Occipital lobe (tissue), 2 donors: ENCODE results near the gene RPS6KA4. TPM values are rescaled to one million over a fixed set of nuclear protein-coding genes. Genes with fewer than 3 reads are reported as not detected.
"Not testable (repeated sequence)": the region's sequence is repeated elsewhere in the genome, so short reads cannot be mapped to it uniquely, and the experiment has no call there.

Source experiments
- DNase-seq: peaks from one replicate; lab custom pipeline; 2025; lab: John Stamatoyannopoulos, UW
- total RNA-seq: library from RNA; depleted of rRNA; stranded (reverse); fragments of >200 nt; gene quantifications from one replicate; pipeline ENCODE4 v1.2.3, GENCODE V29; 2014

The RPS6KA4 gene
- total RNA-seq: 10.0 TPM

DNA sequence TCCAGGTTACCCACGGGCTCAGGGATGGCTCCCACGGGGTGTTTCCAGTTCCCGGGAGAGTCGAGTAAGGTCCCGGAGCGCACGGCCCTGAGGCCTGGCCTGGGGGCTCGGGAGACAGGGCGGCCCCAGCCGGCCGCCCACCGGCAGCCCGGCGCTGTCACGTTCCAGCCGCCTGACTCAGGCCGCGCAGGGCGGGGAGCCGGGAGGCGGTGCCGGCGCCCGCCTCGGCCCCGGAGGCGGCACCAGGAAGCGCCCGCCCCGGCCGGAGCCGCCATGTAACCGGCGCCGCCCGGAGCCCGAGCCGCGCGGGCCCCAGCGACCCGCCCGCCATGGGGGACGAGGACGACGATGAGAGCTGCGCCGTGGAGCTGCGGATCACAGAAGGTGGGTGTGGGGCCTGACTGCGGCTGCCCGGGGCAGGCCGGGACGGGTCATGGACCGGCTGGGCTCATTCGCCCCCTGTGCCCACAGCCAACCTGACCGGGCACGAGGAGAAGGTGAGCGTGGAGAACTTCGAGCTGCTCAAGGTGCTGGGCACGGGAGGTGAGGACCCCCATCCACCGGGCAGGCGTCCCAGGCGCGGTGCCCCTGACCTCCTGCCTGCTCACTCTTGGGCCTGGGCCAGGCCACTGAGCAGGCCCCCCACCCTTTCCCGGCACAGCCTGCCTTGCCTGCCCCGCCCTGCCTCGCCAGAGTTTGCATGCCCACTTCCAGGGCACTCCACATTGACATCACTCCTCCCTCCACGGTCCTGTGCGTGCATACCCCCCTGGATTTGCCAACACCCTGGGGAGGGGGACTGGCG lies at the start of gene RPS6KA4:
Gene RPS6KA4, plus strand, starts transcription at position 256 of the 805 bp plus-strand sequence. Its CDS starts 74 bp downstream, at position 330.
- peak; percentile 23 for DNase-seq

DNA sequence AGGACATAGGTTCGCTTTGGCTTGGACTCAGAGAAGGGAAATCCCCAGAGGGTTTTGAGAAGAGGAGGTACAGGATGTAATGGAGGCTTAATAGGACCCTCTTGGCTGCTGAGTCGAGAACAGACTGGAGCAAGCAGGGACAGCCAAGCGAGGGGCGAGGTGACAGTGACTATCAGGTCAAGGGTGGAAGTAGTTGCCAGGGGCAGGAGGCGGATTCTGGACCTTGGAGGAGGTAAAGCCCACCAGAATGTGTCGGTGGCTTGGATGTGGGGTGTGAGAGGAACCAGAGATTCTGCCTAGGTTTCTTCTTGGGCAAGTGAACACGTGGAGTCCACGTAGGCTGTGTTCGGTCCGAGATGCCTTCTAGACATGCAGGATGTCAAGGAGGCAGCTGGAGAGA lies 46.0 kb upstream of the RPS6KA4 start:
- no peak for DNase-seq

DNA sequence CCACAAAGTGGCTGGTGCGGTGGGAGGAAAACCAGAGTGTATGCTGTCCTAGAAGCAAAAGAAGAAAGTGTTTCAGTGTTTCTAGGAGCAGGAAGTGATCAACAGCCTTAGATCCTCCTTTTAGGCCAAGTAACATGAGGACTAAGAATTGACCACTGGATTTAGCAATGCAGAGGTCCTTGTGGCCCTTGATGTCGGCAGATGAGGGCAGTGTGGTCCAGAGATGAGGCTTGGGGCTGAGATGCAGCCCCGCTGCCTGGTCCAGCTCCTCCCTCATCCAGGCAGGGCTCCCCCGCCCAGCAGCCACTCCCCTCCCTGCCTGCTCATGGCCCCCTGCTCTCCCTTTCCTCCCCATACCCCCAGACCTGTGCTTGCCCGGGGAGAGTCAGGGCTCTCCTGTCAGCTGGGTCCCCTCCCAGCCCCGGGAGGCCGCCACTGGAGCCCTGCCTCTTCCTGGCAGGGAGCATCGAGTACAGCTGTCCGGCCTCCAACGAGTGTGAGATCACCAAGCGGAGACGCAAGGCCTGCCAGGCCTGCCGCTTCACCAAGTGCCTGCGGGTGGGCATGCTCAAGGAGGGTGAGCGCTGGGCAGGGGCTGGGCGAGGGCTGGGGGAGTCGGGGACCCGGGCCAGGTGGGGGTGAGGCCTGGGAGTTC lies 45.3 kb upstream of the RPS6KA4 start:
- no peak for DNase-seq

DNA sequence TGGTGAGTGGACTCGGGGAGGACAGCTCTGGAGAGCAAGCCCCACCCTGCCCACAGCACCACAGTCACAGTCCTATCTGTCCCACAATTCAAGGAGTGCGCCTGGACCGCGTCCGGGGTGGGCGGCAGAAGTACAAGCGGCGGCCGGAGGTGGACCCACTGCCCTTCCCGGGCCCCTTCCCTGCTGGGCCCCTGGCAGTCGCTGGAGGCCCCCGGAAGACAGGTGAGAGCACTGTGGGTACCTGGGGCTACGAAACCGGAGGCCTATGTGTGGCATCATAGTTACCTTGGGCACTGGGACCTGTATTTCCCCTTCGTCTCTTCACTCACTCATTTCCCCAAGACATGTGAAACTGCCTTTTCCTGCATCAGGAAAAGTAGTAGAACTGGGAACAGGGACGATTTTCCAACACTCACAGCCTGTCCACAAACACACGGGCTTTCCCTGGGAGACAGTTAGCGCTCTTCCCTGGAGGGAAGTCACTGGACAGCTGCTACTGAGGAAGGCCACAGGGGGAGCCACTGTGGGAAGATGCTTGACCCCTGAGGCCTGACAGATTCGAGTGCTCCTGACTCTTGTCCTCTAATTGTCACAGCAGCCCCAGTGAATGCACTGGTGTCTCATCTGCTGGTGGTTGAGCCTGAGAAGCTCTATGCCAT lies 44.7 kb upstream of the RPS6KA4 start:
- no peak for DNase-seq

DNA sequence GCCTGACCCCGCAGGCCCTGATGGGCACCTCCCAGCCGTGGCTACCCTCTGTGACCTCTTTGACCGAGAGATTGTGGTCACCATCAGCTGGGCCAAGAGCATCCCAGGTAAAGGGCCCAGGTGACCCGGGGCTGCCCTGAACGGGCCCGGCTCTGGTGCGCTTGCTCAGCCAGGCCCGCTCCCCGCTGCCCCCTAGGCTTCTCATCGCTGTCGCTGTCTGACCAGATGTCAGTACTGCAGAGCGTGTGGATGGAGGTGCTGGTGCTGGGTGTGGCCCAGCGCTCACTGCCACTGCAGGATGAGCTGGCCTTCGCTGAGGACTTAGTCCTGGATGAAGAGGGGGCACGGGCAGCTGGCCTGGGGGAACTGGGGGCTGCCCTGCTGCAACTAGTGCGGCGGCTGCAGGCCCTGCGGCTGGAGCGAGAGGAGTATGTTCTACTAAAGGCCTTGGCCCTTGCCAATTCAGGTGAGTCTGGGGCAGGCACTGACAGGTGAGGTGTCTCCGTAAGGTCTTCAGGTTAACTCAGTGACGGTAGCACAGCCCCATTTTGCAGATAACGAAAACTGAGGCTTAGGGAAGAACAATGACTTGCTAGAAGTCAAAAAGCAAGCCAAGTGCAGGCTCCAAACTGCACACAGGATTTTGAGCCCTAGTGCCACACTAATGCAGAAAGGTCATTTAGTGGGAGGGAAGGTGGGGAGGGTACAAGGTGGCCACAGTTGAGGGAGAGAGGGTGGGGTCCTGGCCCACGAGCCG lies 44.0 kb upstream of the RPS6KA4 start:
- no peak for DNase-seq

DNA sequence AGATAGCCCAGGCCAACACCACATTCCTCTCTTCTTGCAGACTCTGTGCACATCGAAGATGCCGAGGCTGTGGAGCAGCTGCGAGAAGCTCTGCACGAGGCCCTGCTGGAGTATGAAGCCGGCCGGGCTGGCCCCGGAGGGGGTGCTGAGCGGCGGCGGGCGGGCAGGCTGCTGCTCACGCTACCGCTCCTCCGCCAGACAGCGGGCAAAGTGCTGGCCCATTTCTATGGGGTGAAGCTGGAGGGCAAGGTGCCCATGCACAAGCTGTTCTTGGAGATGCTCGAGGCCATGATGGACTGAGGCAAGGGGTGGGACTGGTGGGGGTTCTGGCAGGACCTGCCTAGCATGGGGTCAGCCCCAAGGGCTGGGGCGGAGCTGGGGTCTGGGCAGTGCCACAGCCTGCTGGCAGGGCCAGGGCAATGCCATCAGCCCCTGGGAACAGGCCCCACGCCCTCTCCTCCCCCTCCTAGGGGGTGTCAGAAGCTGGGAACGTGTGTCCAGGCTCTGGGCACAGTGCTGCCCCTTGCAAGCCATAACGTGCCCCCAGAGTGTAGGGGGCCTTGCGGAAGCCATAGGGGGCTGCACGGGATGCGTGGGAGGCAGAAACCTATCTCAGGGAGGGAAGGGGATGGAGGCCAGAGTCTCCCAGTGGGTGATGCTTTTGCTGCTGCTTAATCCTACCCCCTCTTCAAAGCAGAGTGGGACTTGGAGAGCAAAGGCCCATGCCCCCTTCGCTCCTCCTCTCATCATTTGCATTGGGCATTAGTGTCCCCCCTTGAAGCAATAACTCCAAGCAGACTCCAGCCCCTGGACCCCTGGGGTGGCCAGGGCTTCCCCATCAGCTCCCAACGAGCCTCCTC lies 43.1 kb upstream of the RPS6KA4 start:
- not testable (repeated sequence) for DNase-seq

DNA sequence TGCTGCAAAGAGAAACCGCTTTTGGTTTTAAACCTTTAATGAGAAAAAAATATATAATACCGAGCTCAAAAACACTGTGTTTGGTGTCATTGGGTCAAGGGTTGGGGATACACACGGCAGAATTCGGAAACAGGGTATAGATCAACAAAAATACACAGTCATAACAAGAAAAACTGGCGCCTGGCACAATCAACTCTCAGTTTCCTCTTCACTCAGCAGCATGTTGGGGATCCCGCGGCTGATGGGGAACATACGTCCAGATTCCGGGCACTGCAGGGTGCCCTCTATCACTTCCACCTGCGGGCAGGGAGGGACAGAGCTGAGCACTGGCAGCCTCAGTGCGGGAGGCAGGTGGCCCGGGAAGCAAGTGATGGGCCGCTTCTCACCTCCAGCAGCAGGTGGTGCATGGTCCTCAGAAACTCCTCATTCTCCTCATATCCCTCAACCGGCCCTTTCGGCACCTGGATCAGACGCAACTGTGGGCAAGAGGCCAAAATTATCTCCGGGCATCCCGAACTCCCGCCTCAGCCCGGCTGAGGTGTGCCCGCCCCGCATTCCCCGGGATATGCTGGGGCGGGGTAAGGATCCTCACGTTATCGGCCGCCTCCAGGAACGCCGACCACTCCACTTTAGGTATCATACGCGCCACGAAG lies 42.2 kb upstream of the RPS6KA4 start:
- DNase-seq: no peak

DNA sequence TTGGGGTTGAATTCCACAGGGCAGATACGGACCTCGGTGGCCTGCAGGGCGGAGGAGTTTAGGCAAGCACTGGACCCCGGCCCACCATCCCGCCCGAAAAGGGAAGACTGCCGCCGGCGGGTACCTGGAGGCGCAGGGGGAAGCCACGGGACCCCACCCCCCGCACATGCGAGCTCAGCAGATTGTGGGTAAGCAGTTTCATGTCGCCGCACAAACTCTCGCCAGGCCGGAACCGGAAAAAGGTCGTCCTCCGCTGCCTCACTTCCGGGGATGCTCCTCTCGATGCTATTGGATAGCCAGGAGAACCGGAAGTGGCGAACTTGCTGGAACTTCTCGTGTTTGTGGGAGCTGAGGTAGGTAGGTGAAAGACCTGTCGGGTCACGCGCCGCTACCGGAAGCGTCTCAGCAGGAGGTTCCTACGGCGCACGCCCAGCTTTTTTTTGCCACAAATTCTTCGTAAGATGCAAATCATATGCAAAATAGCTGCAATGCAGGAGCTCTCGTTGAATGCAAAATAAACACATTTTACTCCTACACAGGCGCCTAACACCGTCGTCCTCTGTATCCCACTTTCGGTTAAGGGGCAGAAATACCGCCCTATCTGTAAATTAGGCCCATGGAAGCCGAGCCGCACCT lies 41.5 kb upstream of the RPS6KA4 start, which contains the start of gene TRMT112:
Gene TRMT112, minus strand, starts transcription at position 235 of the 636 bp plus-strand sequence. Its CDS starts 33 bp downstream, at position 202.
- peak; percentile 95 for DNase-seq

DNA sequence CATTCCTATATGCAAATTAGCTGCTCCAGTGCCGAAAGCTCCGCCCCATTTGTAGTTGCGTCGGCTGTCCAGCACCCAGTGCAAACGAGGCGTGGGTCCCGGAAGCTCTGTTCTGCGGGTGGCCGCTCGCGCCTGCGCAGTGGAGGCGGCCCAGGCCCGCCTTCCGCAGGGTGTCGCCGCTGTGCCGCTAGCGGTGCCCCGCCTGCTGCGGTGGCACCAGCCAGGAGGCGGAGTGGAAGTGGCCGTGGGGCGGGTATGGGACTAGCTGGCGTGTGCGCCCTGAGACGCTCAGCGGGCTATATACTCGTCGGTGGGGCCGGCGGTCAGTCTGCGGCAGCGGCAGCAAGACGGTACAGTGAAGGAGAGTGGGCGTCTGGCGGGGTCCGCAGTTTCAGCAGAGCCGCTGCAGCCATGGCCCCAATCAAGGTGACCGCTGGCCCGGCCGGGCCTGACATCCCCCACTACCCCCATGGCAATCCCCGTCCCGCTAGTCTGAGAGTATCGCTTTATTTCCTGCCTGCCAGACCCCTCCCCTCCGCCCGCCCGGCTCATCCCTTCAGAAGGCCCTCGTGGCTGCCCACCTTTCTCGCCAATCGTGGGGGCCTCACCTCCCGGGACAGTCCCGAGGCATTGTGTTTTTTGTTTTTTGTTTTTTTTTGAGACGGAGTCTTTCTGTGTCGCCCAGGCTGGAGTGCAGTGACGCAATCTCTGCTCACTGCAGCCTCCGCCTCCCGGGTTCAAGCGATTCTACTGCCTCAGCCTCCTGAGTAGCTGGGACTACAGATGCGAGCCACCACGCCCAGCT lies 40.8 kb upstream of the RPS6KA4 start, which contains the start of gene PRDX5:
Gene PRDX5, plus strand, starts transcription at position 161 of the 805 bp plus-strand sequence. Its CDS starts 95 bp downstream, at position 256.
- DNase-seq: peak; percentile 96

DNA sequence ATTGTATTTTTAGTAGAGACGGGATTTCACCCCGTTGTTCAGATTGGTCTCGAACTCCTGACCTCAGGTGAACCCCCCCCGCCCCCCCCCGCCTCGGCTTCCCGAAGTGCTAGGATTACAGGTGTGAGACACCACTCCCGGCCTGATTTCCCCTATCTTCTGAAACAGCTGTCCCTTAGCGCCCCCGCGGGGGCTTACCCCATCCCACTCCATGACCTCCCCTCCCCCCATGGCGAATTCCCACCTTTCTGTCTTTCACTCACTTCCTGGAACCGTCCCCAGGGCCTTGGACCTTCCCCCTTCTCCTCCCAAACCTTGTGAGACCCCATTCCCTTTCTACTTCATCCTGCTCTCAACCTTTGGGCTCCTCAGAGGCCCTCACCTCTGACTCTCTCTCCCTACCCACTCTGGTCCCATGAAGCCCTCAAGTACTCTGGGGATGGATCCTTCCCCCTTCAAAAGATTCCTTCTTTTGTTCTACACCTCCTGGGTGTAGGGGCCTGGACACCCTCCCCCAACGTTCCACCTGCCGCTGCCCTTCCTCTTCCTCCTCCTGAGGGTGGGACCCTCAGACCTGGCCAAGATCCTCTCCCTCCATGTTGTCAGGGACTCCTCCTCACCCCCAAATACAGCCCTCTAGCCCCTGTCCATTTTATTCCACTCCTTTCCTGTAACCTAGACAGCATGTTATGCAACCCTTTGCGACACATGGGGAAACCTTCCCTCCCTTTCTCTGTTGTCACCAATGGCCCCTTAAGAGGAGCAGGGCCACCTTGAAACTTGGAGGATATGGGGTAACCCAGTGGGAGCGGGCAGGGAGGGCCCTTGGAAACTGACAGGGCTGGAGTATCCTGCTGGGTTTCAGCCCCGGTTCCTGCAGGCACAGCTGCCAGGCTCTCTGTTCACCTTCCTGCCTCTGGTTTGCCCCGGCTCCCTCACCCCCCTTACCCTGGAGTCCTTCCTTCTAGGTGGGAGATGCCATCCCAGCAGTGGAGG lies 39.9 kb upstream of the RPS6KA4 start:
- DNase-seq: no peak

DNA sequence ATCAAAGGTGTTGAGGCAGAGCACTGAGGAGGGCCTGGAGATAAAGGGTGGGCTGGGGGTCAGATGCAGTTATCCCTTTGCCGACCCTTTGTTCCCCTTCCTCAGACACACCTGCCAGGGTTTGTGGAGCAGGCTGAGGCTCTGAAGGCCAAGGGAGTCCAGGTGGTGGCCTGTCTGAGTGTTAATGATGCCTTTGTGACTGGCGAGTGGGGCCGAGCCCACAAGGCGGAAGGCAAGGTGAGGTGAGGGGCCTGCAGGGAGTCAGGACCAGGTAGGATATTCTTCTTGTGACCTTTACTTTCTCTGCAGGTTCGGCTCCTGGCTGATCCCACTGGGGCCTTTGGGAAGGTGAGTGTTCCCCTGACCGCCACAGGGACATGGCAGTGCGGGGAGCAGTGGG lies 38.4 kb upstream of the RPS6KA4 start:
- DNase-seq: no peak

DNA sequence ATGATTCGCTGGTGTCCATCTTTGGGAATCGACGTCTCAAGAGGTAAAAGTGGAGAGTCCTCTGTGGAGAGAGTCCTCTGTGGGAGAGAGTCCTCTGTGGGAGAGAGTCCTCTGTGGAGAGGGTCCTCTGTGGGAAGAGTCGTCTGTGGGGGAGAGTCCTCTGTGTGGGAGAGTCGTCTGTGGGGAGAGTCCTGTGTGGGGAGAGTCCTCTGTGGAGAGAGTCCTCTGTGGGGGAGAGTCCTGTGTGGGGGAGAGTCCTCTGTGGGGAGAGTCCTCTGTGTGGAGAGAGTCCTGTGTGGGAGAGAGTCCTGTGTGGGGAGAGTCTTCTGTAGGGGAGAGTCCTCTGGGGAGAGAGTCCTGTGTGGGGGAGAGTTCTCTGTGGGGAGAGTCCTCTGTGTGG lies 37.9 kb upstream of the RPS6KA4 start:
- DNase-seq: no peak

DNA sequence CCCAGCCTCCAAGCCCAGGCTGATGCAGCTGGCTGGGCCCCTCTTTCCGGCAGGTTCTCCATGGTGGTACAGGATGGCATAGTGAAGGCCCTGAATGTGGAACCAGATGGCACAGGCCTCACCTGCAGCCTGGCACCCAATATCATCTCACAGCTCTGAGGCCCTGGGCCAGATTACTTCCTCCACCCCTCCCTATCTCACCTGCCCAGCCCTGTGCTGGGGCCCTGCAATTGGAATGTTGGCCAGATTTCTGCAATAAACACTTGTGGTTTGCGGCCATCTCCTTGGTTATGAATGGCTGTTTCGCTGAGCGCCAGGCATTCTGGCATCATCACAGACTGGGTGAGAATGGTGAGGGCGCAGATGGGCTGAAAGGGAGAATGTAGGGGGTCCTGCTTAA lies 37.4 kb upstream of the RPS6KA4 start:
- no peak for DNase-seq

DNA sequence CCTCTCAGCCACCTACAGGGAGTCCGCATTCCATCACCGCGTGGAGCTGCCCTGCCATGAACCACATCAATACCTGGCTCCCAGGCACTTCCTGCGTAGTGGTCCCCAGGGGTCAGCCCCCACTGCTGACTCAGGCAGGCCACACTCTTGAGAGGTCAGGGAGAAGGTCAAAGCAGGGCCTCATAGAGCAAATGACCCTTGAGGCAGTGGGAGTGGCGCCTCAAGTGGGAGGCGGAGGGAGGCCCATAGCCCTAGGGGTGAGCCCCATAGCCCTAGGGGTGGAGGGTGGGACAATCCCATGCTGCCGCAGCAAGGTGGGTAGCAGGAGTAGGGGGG lies 36.1 kb upstream of the RPS6KA4 start:
- DNase-seq: no peak

DNA sequence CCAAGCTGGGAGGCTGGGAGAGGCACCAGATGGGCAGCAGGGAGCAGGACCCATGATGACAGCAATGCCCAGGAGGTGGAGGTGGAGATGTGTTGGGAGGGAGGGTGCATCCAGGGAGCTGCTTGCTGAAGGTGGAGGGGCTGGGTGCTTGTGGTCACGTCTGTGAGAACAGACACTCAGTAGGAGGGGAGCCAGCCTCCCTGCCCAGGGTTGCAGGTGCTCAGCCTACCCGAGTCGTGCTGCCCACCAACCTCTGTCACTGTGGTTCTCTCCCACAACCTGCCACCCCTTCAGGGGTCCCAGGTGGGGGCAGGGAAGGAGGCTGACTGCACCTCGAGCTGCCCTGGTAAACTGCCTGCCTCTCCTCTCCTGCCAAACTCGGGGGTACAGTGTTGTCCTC lies 35.6 kb upstream of the RPS6KA4 start:
- no peak for DNase-seq

DNA sequence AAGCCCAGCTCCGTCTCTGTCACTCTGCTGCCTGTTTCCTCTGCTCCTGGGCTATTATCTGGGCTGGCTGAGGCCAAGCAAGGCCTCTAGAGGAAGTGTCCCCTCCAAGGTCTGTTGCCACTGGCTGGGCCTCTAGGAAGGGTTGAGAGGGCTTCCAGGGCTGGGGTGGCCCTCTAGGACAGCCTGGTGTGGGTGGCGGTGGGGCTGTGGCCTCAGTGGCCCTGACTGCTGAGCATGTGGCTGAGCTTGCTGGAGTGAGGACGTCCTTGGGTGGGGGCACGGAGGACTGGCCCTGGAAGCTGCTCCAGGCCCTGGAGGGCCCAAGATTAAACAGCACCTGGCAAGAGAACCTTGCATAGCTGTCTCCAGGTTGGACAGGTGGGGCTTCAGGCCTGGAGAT lies 35.0 kb upstream of the RPS6KA4 start:
- DNase-seq: not testable (repeated sequence)

DNA sequence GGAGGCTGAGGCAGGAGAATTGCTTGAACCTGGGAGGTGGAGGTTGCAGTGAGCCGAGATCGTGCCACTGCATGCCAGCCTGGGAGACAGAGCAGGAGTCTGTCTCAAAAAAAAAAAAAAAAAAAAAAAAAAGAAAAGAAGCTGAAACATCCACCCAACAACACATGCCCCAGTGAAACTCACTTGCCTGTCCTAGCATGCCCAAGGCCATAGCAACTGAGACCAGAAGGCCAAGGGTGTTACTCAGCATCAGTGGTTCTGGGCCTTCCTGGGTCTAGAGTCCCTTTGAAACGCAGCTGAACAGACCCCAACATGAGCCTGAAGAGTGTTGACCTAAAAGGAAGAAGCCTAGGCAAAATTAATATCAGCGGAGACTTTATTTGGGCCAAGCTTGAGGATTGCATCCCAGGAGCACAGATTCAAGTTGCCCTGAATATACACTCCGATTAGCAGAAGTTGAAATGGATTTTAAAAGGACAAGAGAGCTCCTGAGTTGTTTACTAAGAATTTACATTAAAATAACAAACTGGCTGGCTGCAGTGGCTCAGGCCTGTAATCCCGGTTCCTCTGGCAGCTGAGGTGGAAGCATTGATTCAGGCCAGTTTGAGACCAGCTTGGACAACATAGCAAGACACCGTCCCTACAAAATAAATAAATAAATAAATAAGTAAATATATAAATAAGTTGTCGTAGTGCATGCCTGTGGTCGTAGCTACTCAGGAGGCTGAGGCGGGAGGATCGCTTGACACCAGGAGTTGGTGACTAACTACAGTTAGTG lies 34.1 kb upstream of the RPS6KA4 start:
- DNase-seq: no peak
